HG03066 (cell line): Measurements from ENCODE around the gene MAPT.
"Not testable (repeated sequence)": the region's sequence is repeated elsewhere in the genome, so short reads cannot be mapped to it uniquely, and the experiment has no call there.

Experiments
- ATAC-seq: cut with Tn5 transposase; IDR thresholded peaks from one replicate; pipeline ENCODE4 v1.9.1; 2021; ENCODE audit warnings: low read depth; ENCODE audit not compliant: unreplicated experiment

The MAPT gene

GRCh38 chr17:45923511-45924268, 29.3 kb downstream of the MAPT start:
- no peak for ATAC-seq

GRCh38 chr17:45924332-45924820, 30.0 kb downstream of the MAPT start:
- ATAC-seq, result no peak

GRCh38 chr17:45925311-45925710, 31.0 kb downstream of the MAPT start:
- ATAC-seq, result no peak

GRCh38 chr17:45927247-45927646, 32.9 kb downstream of the MAPT start:
- no peak for ATAC-seq

- ATAC-seq, result no peak
Measured at GRCh38 chr17:45929344-45929743, 35.0 kb downstream of the MAPT start.

- ATAC-seq, result no peak
Measured at GRCh38 chr17:45930420-45930951, 36.1 kb downstream of the MAPT start.

GRCh38 chr17:45931677-45932076, 37.3 kb downstream of the MAPT start:
- ATAC-seq, result no peak

GRCh38 chr17:45934044-45934979, 40.0 kb downstream of the MAPT start:
- ATAC-seq, result no peak

GRCh38 chr17:45935197-45935709, 40.9 kb downstream of the MAPT start:
- ATAC-seq, result no peak

GRCh38 chr17:45935710-45936509, 41.6 kb downstream of the MAPT start:
- ATAC-seq, result no peak

GRCh38 chr17:45936610-45937009, 42.3 kb downstream of the MAPT start:
- no peak for ATAC-seq

GRCh38 chr17:45937186-45937585, 42.8 kb downstream of the MAPT start:
- ATAC-seq, result not testable (repeated sequence)

- ATAC-seq, result no peak
Measured at GRCh38 chr17:45939395-45939794, 45.0 kb downstream of the MAPT start.

- no peak for ATAC-seq
Measured at GRCh38 chr17:45940293-45940692, 45.9 kb downstream of the MAPT start.

GRCh38 chr17:45940826-45941225, 46.5 kb downstream of the MAPT start:
- no peak for ATAC-seq

GRCh38 chr17:45941395-45941794, 47.0 kb downstream of the MAPT start:
- no peak for ATAC-seq

GRCh38 chr17:45942284-45942683, 47.9 kb downstream of the MAPT start:
- ATAC-seq, result no peak

- no peak for ATAC-seq
Measured at GRCh38 chr17:45946841-45947256, 52.5 kb downstream of the MAPT start.

GRCh38 chr17:45948498-45948880, 54.1 kb downstream of the MAPT start:
- ATAC-seq, result no peak
